Skeletal muscle satellite cell (primary cell): ENCODE results near the gene C1D.
A peak's percentile ranks its signal among the peaks of the same experiment; 100 is the strongest.

Source experiments
- H3K27me3 ChIP-seq: 2 replicates; pipeline ENCODE4 v1.7.0; 2013; ENCODE audit warnings: low read length; ENCODE audit not compliant: control insufficient read depth, insufficient read depth
- H3K36me3 ChIP-seq: 2 replicates; pipeline ENCODE4 v1.7.0; 2013; ENCODE audit warnings: mild to moderate bottlenecking, control low read depth, low read length; ENCODE audit not compliant: insufficient read depth
- H3K4me1 ChIP-seq: 2 replicates; pipeline ENCODE4 v1.7.0; 2013; ENCODE audit warnings: low read length; ENCODE audit not compliant: control insufficient read depth, insufficient read depth
- H3K4me2 ChIP-seq: 2 replicates; pipeline ENCODE4 v1.7.0; 2013; ENCODE audit warnings: mild to moderate bottlenecking, low read length
- H3K4me3 ChIP-seq: 2 replicates; pipeline ENCODE4 v1.7.0; 2013; ENCODE audit warnings: low read length
- H3K9ac ChIP-seq: 2 replicates; pipeline ENCODE4 v1.7.0; 2013; ENCODE audit warnings: mild to moderate bottlenecking, low read depth, low read length, moderate library complexity
- H3K9me3 ChIP-seq: replicated peaks from 2 replicates; pipeline ENCODE4 v1.7.0; 2013; ENCODE audit warnings: mild to moderate bottlenecking, control low read depth, low read length

C1D gene

DNA sequence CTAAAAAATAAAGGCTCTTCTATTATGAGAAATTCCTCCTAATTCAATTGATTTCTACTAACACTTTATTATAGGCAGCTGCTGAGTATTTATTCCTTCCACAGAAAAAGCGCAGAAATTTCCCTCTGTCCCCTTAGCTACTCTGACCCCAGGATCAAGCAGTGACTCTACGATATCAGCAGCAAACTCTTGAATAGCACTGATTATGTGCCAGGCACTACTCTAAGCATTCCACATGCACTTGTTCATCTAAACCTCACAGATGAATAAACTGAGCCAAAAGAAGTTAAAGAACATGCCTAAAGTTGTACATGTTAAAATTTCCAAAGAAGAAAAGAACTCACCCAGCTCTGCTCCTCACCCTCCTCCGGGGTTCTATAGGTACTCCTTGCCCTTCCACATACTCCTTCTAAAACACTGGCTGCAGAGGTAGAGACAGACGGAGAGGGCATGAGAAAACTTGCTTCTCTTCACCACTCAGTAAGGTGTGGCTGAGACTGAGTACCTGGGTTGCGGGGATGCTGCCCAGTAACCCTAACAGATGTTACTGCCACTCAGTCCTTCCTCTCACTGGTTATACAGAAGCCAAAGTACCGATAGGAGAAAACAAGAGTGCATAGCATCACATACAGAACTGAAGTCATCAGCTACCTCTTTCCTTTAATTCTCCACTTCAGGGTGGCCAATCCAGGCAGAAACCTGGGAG is 9.9 kb downstream of the C1D start:
- Histone ChIP-seq H3K27me3 (no peaks in the 10 kb centered on the region), H3K9me3 (no peaks in the 10 kb centered on the region), H3K9ac (no peak overlapping the region), H3K36me3 (no peaks in the 10 kb centered on the region), H3K4me2 (no peak overlapping the region), H3K4me3 (no peak overlapping the region), H3K4me1 (peaks cover 12% of the 10 kb centered on the region)

DNA sequence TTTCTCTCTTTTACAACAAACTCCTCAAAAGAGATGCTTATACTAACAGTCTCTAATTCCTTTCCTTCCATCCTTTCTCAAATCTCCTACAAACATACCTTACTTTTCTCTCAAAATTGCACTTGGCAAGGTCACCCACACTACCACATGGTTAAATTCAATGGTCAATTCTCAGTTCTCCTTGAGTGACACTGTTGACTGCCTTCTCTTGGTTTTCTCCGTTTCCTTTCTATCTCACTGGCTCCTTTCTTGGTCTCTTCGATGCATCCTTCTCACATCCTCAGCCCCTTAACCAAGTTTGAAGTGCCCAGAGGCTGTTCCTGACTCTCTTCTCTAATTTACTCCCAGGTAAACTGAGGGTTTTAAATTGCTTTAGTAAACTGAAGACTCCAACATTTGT is 12.5 kb downstream of the C1D start:
- no peak overlapping the region for H3K4me2 ChIP-seq
- no peaks in the 10 kb centered on the region for H3K9me3 ChIP-seq
- H3K9ac ChIP-seq = no peak overlapping the region
- H3K27me3 ChIP-seq = no peaks in the 10 kb centered on the region
- no peak overlapping the region for H3K4me3 ChIP-seq
- H3K4me1 ChIP-seq = peaks cover 12% of the 10 kb centered on the region
- H3K36me3 ChIP-seq = no peaks in the 10 kb centered on the region

DNA sequence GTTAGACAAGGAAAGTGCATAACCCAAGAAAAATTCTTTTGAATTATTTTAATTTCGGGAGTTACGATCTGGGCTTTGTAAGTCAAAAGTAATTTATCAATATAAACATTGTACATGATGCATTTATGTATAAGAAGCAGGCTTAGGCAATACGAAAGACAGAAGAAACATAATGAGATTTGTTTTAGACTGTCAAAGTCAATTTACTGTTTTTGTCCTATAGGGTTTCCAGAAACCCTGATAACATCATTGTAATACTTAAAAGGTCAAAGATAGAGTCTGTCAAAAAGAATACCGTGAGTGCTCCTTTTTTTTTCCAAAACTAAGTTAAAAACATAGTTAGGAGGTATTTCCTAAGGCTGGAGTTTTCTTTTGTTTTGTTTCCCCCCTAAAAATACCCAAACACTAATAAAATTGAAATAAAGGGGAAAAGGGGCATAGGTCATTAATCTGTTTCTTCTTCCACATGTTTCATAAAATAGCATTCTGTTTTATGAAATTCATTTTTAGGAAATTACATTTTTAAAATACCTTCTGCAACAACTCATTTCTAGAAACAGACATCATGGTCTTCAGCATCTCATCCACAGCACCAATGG is 16.1 kb downstream of the C1D start:
- Histone ChIP-seq H3K36me3 (peaks cover 2% of the 10 kb centered on the region), H3K9ac (no peak overlapping the region), H3K4me3 (no peak overlapping the region), H3K27me3 (no peaks in the 10 kb centered on the region), H3K4me2 (no peak overlapping the region), H3K4me1 (peaks cover 22% of the 10 kb centered on the region), H3K9me3 (no peaks in the 10 kb centered on the region)

DNA sequence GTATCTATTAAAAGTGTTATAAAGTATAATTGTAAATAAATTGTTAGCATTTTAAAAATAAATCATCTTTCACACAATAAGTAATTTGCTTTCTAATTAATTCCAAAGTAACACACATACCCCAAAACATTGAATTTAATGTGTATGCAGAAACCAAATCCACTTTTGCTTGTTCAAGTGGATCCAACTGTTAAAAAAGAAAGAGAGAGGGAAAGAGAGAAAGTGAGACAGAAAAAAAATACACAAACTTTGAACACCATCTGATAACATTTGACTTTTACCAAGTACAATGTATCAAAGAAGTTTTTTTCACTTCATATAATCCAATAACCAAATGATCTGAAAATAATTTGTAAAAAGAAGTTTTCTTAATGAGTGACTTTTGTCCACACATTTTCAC is 16.6 kb downstream of the C1D start:
- Histone ChIP-seq H3K4me2 (no peak overlapping the region), H3K4me3 (no peak overlapping the region), H3K9me3 (no peaks in the 10 kb centered on the region), H3K36me3 (peaks cover 7% of the 10 kb centered on the region), H3K9ac (no peak overlapping the region), H3K4me1 (peaks cover 22% of the 10 kb centered on the region), H3K27me3 (no peaks in the 10 kb centered on the region)

DNA sequence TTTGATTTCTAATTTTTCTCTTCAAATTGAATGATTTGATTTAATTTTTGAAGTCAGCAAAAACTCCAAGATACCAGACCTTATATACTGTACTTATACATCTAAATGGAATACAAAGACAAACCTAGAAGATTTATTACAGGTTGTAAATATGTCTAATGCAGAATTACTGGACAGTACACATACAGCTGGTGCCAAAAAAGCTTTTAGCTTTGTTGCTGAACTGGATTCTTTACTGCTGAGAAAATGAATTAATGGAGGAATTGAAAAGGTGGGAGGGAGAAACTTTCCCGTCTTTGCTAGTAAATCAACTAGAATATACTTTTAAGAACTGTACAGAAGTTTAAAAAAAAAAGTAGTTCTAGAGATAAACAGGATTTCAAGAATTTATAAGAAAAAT is 17.5 kb downstream of the C1D start:
- Histone ChIP-seq H3K27me3 (no peaks in the 10 kb centered on the region), H3K36me3 (peaks cover 7% of the 10 kb centered on the region), H3K9ac (no peak overlapping the region), H3K9me3 (no peaks in the 10 kb centered on the region), H3K4me3 (no peak overlapping the region), H3K4me1 (peaks cover 22% of the 10 kb centered on the region), H3K4me2 (no peak overlapping the region)

DNA sequence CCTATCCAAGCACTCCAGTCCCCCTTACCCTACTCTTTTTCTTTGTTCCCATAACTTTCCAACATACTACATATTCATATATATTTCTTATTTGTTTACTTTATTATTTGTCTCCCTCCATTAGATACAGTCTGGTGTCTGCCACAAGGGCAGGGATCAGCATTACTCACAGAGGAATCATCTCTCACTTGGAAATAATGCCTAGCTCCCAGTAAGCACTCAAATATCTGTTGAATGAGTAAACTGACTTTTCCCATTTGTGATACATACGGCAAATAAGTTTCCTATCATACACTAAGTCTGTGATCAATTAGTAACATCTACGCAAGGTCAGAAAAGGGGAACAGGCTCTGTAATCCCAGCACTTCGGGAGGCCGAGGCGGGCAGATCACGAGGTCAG is 18.7 kb downstream of the C1D start:
- Histone ChIP-seq H3K9ac (peak overlapping the region; percentile 19), H3K4me3 (no peak overlapping the region), H3K36me3 (peaks cover 7% of the 10 kb centered on the region), H3K4me1 (peaks cover 22% of the 10 kb centered on the region), H3K27me3 (no peaks in the 10 kb centered on the region), H3K9me3 (no peaks in the 10 kb centered on the region), H3K4me2 (peak overlapping the region; percentile 49)

DNA sequence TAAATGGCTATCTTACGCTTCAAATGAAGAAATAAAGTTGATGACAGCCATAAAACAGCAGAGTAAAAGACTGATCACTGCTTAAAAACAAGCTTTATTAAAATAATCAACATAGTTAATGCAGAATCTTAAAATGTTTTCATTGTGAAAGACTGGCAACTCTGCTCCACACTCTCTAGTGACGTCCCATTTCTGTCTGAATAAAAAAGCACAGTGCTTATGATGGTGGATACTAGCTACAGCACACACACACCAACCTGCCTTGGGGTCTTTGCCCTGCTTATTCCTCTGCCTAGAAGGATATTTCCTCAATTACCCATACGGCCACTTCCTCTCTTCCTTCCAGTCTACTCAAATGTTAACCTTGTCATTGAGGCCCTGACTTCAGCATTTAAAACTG is 19.1 kb downstream of the C1D start:
- H3K4me1 ChIP-seq = peaks cover 22% of the 10 kb centered on the region
- H3K27me3 ChIP-seq = no peaks in the 10 kb centered on the region
- H3K4me2 ChIP-seq = peak overlapping the region; percentile 49
- peaks cover 7% of the 10 kb centered on the region for H3K36me3 ChIP-seq
- H3K9me3 ChIP-seq = no peaks in the 10 kb centered on the region
- H3K4me3 ChIP-seq = no peak overlapping the region
- H3K9ac ChIP-seq = peak overlapping the region; percentile 19

DNA sequence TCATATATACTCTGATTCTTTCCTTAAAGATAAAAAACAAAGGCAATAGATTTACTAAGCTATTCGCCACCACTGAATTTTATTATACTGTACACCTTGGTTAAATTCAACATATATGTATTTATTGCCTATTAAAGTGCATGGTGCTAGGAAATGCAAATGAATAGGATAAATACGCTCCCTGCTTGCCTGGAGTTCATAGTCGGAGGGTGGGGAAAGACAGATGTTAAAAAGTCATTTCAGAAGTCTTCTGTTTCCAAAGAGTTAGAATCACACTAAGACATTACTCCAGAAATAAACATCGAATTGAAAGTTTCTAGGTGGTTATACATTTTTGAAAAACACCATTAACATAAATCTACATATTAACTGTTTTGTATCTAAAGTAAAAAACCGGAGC is 19.8 kb downstream of the C1D start:
- H3K36me3 ChIP-seq = peaks cover 7% of the 10 kb centered on the region
- H3K9me3 ChIP-seq = no peaks in the 10 kb centered on the region
- no peaks in the 10 kb centered on the region for H3K27me3 ChIP-seq
- H3K9ac ChIP-seq = no peak overlapping the region
- H3K4me1 ChIP-seq = peaks cover 16% of the 10 kb centered on the region
- no peak overlapping the region for H3K4me2 ChIP-seq
- no peak overlapping the region for H3K4me3 ChIP-seq

DNA sequence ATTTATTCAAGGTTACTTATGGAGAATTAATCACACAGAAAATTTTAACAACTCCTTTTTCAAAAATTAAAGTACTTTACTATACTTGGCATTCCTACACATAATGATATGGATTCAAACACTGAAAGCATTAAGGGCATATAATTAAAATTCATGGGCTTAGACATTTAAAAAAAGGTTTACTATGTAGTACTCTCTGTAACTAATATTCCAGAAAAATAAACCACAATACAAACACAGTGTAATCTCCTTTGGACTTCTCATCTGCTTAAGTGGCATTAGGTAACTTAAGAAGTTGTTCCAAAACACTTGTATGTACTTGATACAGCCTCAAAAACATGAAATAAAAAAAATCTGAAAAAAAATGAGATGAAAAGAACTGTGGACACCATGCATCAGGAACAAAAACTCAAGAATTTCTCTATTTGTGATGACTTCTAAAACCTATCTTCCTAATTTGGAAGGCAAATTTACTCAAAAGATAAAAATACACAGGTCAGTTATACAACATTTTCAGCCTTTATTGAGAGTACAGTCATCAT is 21.0 kb downstream of the C1D start:
- Histone ChIP-seq H3K27me3 (no peaks in the 10 kb centered on the region), H3K4me2 (no peak overlapping the region), H3K36me3 (peaks cover 7% of the 10 kb centered on the region), H3K9me3 (no peaks in the 10 kb centered on the region), H3K4me1 (peaks cover 15% of the 10 kb centered on the region), H3K9ac (no peak overlapping the region), H3K4me3 (no peak overlapping the region)

DNA sequence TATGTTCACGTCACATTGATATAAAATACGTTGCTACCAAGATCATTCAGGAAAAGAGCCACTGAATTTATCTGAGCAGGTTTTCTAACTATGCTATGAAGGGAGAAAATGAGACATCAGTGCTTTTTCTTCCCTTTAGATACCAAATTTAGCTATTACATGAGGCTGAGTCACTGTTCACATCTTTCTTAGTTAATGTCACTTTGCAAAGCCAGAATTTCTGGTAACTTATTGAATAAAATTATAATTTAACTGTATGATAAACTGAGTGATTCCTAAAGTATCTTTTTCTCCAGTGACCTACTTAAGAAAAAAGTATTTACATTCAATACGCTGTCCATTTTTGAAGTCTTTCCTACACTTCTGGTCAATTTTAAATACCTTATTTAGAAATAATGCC is 22.7 kb downstream of the C1D start:
- Histone ChIP-seq H3K27me3 (no peaks in the 10 kb centered on the region), H3K9me3 (no peaks in the 10 kb centered on the region), H3K36me3 (peaks cover 7% of the 10 kb centered on the region), H3K4me3 (no peak overlapping the region), H3K9ac (no peak overlapping the region), H3K4me1 (peaks cover 15% of the 10 kb centered on the region), H3K4me2 (no peak overlapping the region)

DNA sequence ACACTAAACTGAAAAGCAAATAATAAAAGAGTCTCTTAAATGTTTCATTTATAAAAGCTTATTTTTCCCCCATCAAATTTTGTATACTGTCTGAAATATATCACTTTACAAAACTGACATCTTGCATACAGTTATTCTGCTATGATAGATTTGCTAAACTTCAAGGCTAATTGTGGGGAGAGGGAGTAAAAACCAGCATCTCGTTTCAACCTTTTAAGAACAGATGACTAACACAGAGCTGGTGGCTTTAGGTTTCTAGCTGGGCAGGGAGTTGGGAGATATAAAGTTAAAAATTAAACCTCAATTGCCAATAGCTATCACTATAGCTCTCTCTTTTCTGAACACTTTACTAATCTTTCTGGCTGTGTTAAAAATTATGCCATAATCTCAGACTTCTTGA is 23.5 kb downstream of the C1D start:
- Histone ChIP-seq H3K36me3 (peaks cover 7% of the 10 kb centered on the region), H3K9me3 (no peaks in the 10 kb centered on the region), H3K9ac (no peak overlapping the region), H3K27me3 (no peaks in the 10 kb centered on the region), H3K4me3 (no peak overlapping the region), H3K4me2 (no peak overlapping the region), H3K4me1 (peaks cover 9% of the 10 kb centered on the region)

DNA sequence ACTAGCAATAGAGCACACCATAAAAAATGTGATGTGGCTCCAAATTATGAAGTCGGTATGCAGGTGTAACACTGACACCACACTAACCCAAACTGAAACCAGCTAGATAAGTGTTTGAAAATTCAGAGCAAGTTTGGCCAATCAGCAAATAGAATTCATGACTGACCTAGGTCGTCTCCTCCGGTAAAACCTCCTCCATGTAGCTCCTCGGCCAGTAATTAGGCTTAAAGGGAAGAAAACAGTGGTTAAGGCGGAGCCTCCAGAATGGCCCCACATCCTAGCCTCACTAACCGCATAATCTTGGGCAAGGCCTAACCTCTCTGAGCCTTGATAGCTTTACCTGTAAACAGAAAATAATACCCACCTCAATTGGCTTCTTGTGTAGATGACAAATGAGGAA is 30.1 kb downstream of the C1D start:
- H3K4me2 ChIP-seq = no peak overlapping the region
- H3K9me3 ChIP-seq = no peaks in the 10 kb centered on the region
- peaks cover 13% of the 10 kb centered on the region for H3K4me1 ChIP-seq
- H3K9ac ChIP-seq = no peak overlapping the region
- no peak overlapping the region for H3K4me3 ChIP-seq
- H3K36me3 ChIP-seq = no peaks in the 10 kb centered on the region
- no peaks in the 10 kb centered on the region for H3K27me3 ChIP-seq
